Tibial artery (tissue), 4 donors: ENCODE data around the gene MCF2L2.
A peak's percentile ranks its signal among the peaks of the same experiment; 100 is the strongest.

Experiments used
- DNase-seq, 2 donors: peaks; one replicate each; pipeline ENCODE4 v3.0.0-alpha.2; 2019
- H3K27ac ChIP-seq, 2 donors: fragments of 200-600 bp; sonication (generic) in 1 of 2; 1 replicate in 1 of 2; 2 replicates in 1 of 2; pipeline ENCODE4 v1.5.1; 2018 to 2019; ENCODE audit warnings: mild to moderate bottlenecking in 1 of 2
- H3K27me3 ChIP-seq, 2 donors: fragments of 200-600 bp; sonication (generic) in 1 of 2; one replicate each; pipeline versions ENCODE4 v1.5.1 to v1.6.0; 2016 to 2019
- H3K36me3 ChIP-seq, 3 donors: fragments of 200-600 bp; sonication (generic) in 2 of 3; one replicate each; pipeline ENCODE4 v1.5.1; 2016 to 2019; ENCODE audit warnings: mild to moderate bottlenecking in 2 of 3
- H3K4me1 ChIP-seq, 4 donors: fragments of 200-600 bp; sonication (generic) in 2 of 4; 1 replicate in 3 of 4; 2 replicates in 1 of 4; pipeline ENCODE4 v1.5.1; 2016 to 2019
- H3K4me3 ChIP-seq, 2 donors: fragments of 200-600 bp; sonication (generic) in 1 of 2; 1 replicate in 1 of 2; 2 replicates in 1 of 2; pipeline ENCODE4 v1.5.1; 2018 to 2019; ENCODE audit warnings: mild to moderate bottlenecking in 2 of 2
- H3K9me3 ChIP-seq, 3 donors: fragments of 200-600 bp; sonication (generic) in 1 of 3; one replicate each; pipeline ENCODE4 v1.5.1; 2016 to 2019
- intact Hi-C: fragments of 100-400 bp; cut with DNase I; formaldehyde crosslinking; loops from one replicate; pipeline ENCODE4 v1.15.0; 2023; ENCODE audit warnings: low total_unique reads
- TF ChIP-seq, protein P1 (sequence below), 2 experiments: fragments of 200-600 bp in 1 of 2; fragments of 450-650 bp in 1 of 2; IDR thresholded peaks; one replicate each; pipeline ENCODE4 v1.5.1; 2017 to 2019; ENCODE audit warnings: antibody characterized with exemption in 2 of 2, mild to moderate bottlenecking in 1 of 2, moderate library complexity in 1 of 2

The MCF2L2 gene

DNA sequence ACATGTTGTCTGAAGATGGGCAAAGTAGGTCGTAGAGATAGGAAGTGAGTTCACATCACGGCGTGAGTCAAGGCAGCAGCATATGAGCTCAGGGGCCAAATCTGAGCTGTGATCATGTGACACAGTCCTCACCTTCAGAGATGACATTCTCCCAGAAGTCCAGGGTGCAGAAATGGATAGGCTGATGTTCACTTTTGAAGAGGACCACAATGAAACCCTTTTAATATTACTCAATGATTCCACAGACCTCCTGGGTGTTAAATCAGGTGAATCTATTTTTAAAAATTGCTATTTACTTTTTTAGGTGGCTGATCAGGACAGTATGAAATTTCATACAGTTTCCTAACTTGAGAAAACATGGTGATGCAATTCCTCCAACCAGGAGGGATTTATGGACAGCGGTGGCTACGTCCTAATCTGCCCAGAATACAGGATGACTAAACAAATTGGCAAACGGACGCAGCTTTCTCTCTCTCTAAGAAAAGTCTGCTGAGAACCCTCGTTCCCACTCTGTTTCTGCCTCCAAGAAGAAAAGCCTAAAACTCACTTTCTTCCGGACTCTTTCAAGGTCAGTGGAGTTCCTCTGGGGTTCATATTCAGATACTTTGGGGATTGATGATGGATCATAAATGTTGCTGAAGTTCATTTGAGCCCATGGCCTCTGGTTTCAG is 141.0 kb downstream of the MCF2L2 start:
- H3K4me1 ChIP-seq: peaks cover 0 to 29% (median 21%) of the 10 kb centered on the region in 4 donors
- DNase-seq: peak in 1 of 2 donors; percentile 45
- intact Hi-C loops: no loop called here
- H3K4me3 ChIP-seq: no peak overlapping the region
- H3K27ac ChIP-seq: peak overlapping the region; percentile 42 to 67
- H3K36me3 ChIP-seq: no peaks in the 10 kb centered on the region
- no peaks in the 10 kb centered on the region for H3K9me3 ChIP-seq
- H3K27me3 ChIP-seq: no peaks in the 10 kb centered on the region
- TF ChIP-seq, protein P1, sequence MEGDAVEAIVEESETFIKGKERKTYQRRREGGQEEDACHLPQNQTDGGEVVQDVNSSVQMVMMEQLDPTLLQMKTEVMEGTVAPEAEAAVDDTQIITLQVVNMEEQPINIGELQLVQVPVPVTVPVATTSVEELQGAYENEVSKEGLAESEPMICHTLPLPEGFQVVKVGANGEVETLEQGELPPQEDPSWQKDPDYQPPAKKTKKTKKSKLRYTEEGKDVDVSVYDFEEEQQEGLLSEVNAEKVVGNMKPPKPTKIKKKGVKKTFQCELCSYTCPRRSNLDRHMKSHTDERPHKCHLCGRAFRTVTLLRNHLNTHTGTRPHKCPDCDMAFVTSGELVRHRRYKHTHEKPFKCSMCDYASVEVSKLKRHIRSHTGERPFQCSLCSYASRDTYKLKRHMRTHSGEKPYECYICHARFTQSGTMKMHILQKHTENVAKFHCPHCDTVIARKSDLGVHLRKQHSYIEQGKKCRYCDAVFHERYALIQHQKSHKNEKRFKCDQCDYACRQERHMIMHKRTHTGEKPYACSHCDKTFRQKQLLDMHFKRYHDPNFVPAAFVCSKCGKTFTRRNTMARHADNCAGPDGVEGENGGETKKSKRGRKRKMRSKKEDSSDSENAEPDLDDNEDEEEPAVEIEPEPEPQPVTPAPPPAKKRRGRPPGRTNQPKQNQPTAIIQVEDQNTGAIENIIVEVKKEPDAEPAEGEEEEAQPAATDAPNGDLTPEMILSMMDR (IDR thresholded peaks at IDR 0.05): no peak

DNA sequence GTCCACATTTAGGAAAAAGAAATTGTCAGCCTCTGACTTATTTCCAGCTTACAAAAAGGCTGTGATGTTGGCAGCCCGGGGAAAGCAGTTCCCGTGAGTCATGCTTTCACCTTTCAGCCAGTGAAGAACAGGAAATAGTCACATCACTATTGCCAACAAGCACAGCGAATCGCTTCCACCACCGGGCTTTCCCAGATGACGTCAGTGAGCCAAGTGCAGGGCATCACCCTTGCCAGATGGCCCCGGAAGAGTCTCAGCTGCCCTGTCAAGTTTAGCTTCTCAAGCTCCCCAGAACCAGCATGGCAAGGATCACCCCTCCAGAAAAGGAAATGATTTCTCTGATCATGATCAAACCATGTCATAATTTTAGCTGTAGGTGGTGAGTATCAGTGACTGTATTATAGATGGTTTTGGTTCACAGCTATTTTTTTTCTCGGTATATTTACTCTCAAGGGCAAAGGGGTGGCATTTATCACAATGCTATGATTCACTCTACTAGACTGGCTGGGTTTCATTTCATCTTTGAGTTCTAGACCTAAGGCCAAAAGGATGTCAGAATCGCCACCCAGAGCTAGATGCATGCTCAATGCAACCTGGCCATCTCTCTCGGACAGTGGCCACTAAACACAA is 142.5 kb downstream of the MCF2L2 start:
- Histone ChIP-seq H3K36me3 (no peaks in the 10 kb centered on the region), H3K27ac (peak overlapping the region; percentile 35 to 67), H3K4me1 (peaks cover 0 to 29% (median 21%) of the 10 kb centered on the region in 4 donors), H3K9me3 (no peaks in the 10 kb centered on the region), H3K4me3 (no peak overlapping the region), H3K27me3 (no peaks in the 10 kb centered on the region)
- peak; percentile 82 to 88 for DNase-seq
- TF ChIP-seq, protein P1 (IDR thresholded peaks at IDR 0.05): no peak
- intact Hi-C loops: no loop called here

DNA sequence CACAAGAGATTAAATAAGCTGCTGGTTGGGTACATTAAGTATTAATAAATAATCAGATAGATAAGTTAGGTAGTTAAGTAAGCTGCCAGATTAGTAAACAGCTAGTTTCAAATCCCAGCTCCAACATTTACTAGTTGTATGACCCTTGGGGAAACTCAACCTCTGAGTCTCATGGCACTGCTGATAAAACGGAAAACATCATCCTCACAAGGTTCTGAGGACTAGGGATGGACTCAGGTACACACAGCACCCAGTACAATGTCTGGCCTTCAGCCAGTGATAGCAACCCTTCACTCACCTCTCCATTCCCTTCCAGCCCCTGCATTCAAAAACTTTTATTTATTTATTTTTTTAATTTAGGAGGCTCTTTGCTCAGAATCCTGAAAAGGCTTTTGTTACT is 143.1 kb downstream of the MCF2L2 start:
- DNase-seq: no peak
- Histone ChIP-seq H3K4me3 (no peak overlapping the region), H3K27me3 (no peaks in the 10 kb centered on the region), H3K9me3 (no peaks in the 10 kb centered on the region), H3K4me1 (peaks cover 0 to 29% (median 21%) of the 10 kb centered on the region in 4 donors), H3K36me3 (no peaks in the 10 kb centered on the region), H3K27ac (peak overlapping the region; percentile 35 to 67)
- intact Hi-C loops: no loop called here
- TF ChIP-seq, protein P1 (IDR thresholded peaks at IDR 0.05): no peak

DNA sequence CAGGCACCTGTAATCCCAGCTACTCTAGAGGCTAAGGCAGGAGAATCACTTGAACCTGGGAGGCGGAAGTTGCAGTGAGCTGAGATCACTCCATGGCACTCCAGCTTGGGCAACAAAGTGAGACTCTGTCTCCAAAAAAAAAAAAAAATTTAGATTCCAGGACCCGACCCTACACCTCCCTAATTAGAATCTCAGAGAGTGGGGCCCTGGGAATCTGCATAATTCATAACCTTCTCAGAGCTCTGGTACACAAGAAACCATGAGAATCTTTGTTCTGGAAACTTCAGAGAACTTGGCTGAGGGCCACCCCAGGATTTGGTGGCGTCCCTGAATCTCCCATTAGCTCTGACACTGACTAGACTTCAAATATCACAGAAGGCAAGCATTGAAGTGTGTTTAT is 143.8 kb downstream of the MCF2L2 start:
- peaks cover 0 to 29% (median 21%) of the 10 kb centered on the region in 4 donors for H3K4me1 ChIP-seq
- no peaks in the 10 kb centered on the region for H3K27me3 ChIP-seq
- DNase-seq: no peak
- no peak overlapping the region for H3K4me3 ChIP-seq
- no peaks in the 10 kb centered on the region for H3K36me3 ChIP-seq
- TF ChIP-seq, protein P1 (IDR thresholded peaks at IDR 0.05): no peak
- no peak overlapping the region for H3K27ac ChIP-seq
- intact Hi-C loops: no loop called here
- no peaks in the 10 kb centered on the region for H3K9me3 ChIP-seq

DNA sequence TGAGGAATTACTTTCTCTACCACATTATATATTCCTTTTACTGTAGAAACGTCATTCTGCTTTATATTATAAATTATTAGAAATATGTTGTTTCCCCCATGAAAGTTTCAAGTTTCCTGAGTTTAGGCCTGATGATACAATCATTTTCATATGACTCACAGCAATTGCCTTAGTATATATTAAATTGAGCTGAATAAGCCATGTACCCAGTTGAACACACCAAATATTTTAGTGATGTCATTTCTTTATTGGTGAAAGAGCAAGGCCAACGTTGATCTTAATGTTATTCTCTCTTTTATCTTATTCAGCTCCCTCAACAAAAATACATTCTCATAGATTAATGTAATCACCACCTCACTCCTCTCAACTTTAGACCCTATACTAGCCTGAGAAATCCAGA is 144.5 kb downstream of the MCF2L2 start:
- intact Hi-C loops: no loop called here
- H3K27ac ChIP-seq: no peak overlapping the region
- no peaks in the 10 kb centered on the region for H3K9me3 ChIP-seq
- peaks cover 0 to 29% (median 21%) of the 10 kb centered on the region in 4 donors for H3K4me1 ChIP-seq
- no peak for DNase-seq
- no peaks in the 10 kb centered on the region for H3K27me3 ChIP-seq
- H3K36me3 ChIP-seq: no peaks in the 10 kb centered on the region
- no peak overlapping the region for H3K4me3 ChIP-seq
- TF ChIP-seq, protein P1 (IDR thresholded peaks at IDR 0.05): no peak
